Thyroid gland (tissue), 4 donors: Measurements from ENCODE around the gene WSCD2. TPM values are rescaled to one million over a fixed set of nuclear protein-coding genes. Genes with fewer than 3 reads are reported as not detected.

Experiments used
- DNase-seq, 2 donors: peaks; one replicate each; pipeline ENCODE4 v3.0.0-alpha.2; 2019
- H3K27ac ChIP-seq, 3 donors: fragments of 200-600 bp; sonication (generic); 1 replicate in 2 of 3; 2 replicates in 1 of 3; pipeline ENCODE4 v1.5.1; 2016 to 2019; ENCODE audit warnings: mild to moderate bottlenecking in 1 of 3, moderate library complexity in 1 of 3
- H3K27me3 ChIP-seq: fragments of 200-600 bp; sonication (generic); one replicate; pipeline ENCODE4 v1.5.1; 2019
- H3K36me3 ChIP-seq, 2 donors: fragments of 200-600 bp; sonication (generic); one replicate each; pipeline ENCODE4 v1.5.1; 2016 to 2019
- H3K4me1 ChIP-seq, 2 donors: fragments of 200-600 bp; sonication (generic); one replicate each; pipeline ENCODE4 v1.5.1; 2017 to 2019
- H3K4me3 ChIP-seq, 3 donors: fragments of 200-600 bp; sonication (generic); replicated peaks in 1 of 3; 1 replicate in 2 of 3; 2 replicates in 1 of 3; pipeline ENCODE4 v1.5.1; 2016; ENCODE audit warnings: mild to moderate bottlenecking in 1 of 3
- H3K9me3 ChIP-seq: fragments of 200-600 bp; sonication (generic); one replicate; pipeline ENCODE4 v1.5.1; 2017
- CTCF ChIP-seq, 6 experiments: fragments of 200-600 bp in 3 of 6; fragments of 450-650 bp in 3 of 6; sonication (generic) in 3 of 6; IDR thresholded peaks; one replicate each; pipeline ENCODE4 v1.5.1; 2016 to 2019; ENCODE audit warnings: antibody characterized with exemption in 6 of 6, mild to moderate bottlenecking in 2 of 6, inconsistent platforms in 1 of 6, moderate library complexity in 1 of 6
- POLR2A ChIP-seq, 2 donors: fragments of 450-650 bp; IDR thresholded peaks; one replicate each; pipeline ENCODE4 v1.6.1; 2017; ENCODE audit warnings: antibody characterized with exemption in 2 of 2, mild to moderate bottlenecking in 2 of 2, moderate library complexity in 1 of 2
- WGBS, 2 donors: methylation state at CpG; one replicate each; pipeline ENCODE4 v1.1.5; 2017; 5-methylcytosine and 5-hydroxymethylcytosine counted together
- intact Hi-C: fragments of 100-400 bp; cut with DNase I; formaldehyde crosslinking; loops from one replicate; pipeline ENCODE4 v1.15.1; 2023
- total RNA-seq, 4 donors: library from RNA; depleted of rRNA; stranded (reverse); fragments of >200 nt; gene quantifications; one replicate each; pipeline ENCODE4 v1.2.3, GENCODE V29; 2016

WSCD2 gene
- total RNA-seq, 4 donors from 2014 or later: 35.5 to 117 (median 81.4) TPM

- Histone ChIP-seq H3K27me3 (no peaks in the 10 kb centered on the region), H3K4me1 (peaks cover 11 to 14% of the 10 kb centered on the region in 2 donors), H3K4me3 (no peak overlapping the region), H3K36me3 (no peaks in the 10 kb centered on the region), H3K27ac (no peak overlapping the region), H3K9me3 (no peaks in the 10 kb centered on the region)
- intact Hi-C loops: no loop called here
- no peak for TF ChIP-seq POLR2A (IDR thresholded peaks at IDR 0.05)
- no peak for TF ChIP-seq CTCF (IDR thresholded peaks at IDR 0.05)
- WGBS, 2 donors: 43 to 64% methylated on average over 1 of the region's 1 CpG
- no peak for DNase-seq
These were observed 14.1 kb downstream of the WSCD2 start for GRCh38 chr12:108143144-108143543.

- intact Hi-C loops: no loop called here
- Histone ChIP-seq H3K4me3 (no peak overlapping the region), H3K27ac (peak overlapping the region in 1 of 3 donors; percentile 48), H3K27me3 (no peaks in the 10 kb centered on the region), H3K36me3 (no peaks in the 10 kb centered on the region), H3K9me3 (no peaks in the 10 kb centered on the region), H3K4me1 (peaks cover 11 to 17% of the 10 kb centered on the region in 2 donors)
- 80 to 84% methylated on average over 8 of the region's 8 CpGs for WGBS, 2 donors
- DNase-seq: no peak
- TF ChIP-seq CTCF (IDR thresholded peaks at IDR 0.05) (no peak), POLR2A (IDR thresholded peaks at IDR 0.05) (no peak)
These were observed 15.0 kb downstream of the WSCD2 start for GRCh38 chr12:108144080-108144479.

GRCh38 chr12:108145011-108145410 is 15.9 kb downstream of the WSCD2 start:
- H3K9me3 ChIP-seq: no peaks in the 10 kb centered on the region
- WGBS, 2 donors: 13 to 35% methylated on average over 1 to 2 of the region's 2 CpGs
- H3K27me3 ChIP-seq: no peaks in the 10 kb centered on the region
- peak overlapping the region in 1 of 3 donors; percentile 48 for H3K27ac ChIP-seq
- peak; percentile 38 to 50 for DNase-seq
- TF ChIP-seq POLR2A (IDR thresholded peaks at IDR 0.05): no peak
- no peak for TF ChIP-seq CTCF (IDR thresholded peaks at IDR 0.05)
- intact Hi-C loops: no loop called here
- no peak overlapping the region for H3K4me3 ChIP-seq
- H3K36me3 ChIP-seq: no peaks in the 10 kb centered on the region
- H3K4me1 ChIP-seq: peaks cover 17 to 23% of the 10 kb centered on the region in 2 donors

GRCh38 chr12:108146035-108146893 is 17.2 kb downstream of the WSCD2 start:
- H3K4me3 ChIP-seq: no peak overlapping the region
- WGBS, 2 donors: 62 to 74% methylated on average over 6 of the region's 6 CpGs
- TF ChIP-seq CTCF (IDR thresholded peaks at IDR 0.05) (no peak), POLR2A (IDR thresholded peaks at IDR 0.05) (no peak)
- H3K27ac ChIP-seq: no peak overlapping the region
- no peaks in the 10 kb centered on the region for H3K27me3 ChIP-seq
- H3K36me3 ChIP-seq: no peaks in the 10 kb centered on the region
- intact Hi-C loops: no loop called here
- no peak for DNase-seq
- H3K4me1 ChIP-seq: peaks cover 21 to 31% of the 10 kb centered on the region in 2 donors
- no peaks in the 10 kb centered on the region for H3K9me3 ChIP-seq

- peaks cover 21 to 31% of the 10 kb centered on the region in 2 donors for H3K4me1 ChIP-seq
- intact Hi-C loops: no loop called here
- no peaks in the 10 kb centered on the region for H3K9me3 ChIP-seq
- no peak overlapping the region for H3K27ac ChIP-seq
- no peak for DNase-seq
- no peak overlapping the region for H3K4me3 ChIP-seq
- H3K27me3 ChIP-seq: no peaks in the 10 kb centered on the region
- 90 to 94% methylated on average over 5 of the region's 5 CpGs for WGBS, 2 donors
- no peaks in the 10 kb centered on the region for H3K36me3 ChIP-seq
- no peak for TF ChIP-seq POLR2A (IDR thresholded peaks at IDR 0.05)
- no peak for TF ChIP-seq CTCF (IDR thresholded peaks at IDR 0.05)
These were observed 18.2 kb downstream of the WSCD2 start for GRCh38 chr12:108147279-108147678.
